DOHH2 (cell line): ENCODE data around the gene CRAMP1.

Source experiments
- H3F3A ChIP-seq: fragments of 200-600 bp; sonication (generic), shearing (Covaris generic); 2 replicates; pipeline ENCODE4 v1.6.0; 2016; ENCODE audit warnings: antibody characterized with exemption, mild to moderate bottlenecking; ENCODE audit not compliant: control insufficient read depth, insufficient read depth
- H3K27ac ChIP-seq: fragments of 200-600 bp; sonication (generic); 2 replicates; pipeline ENCODE4 v1.5.1; 2014; ENCODE audit warnings: low read depth, mild to moderate bottlenecking, low read length, moderate library complexity
- H3K27me3 ChIP-seq: fragments of 200-600 bp; sonication (generic); 2 replicates; pipeline ENCODE4 v1.6.1; 2014; ENCODE audit warnings: mild to moderate bottlenecking, low read length, mixed read lengths; ENCODE audit not compliant: control insufficient read depth
- H3K36me3 ChIP-seq: fragments of 200-600 bp; sonication (generic); 2 replicates; pipeline ENCODE4 v1.6.1; 2014; ENCODE audit warnings: mild to moderate bottlenecking, low read length, moderate library complexity, mixed read lengths; ENCODE audit not compliant: control insufficient read depth
- H3K4me1 ChIP-seq: fragments of 200-600 bp; sonication (generic); 2 replicates; pipeline ENCODE4 v1.6.1; 2014; ENCODE audit warnings: mild to moderate bottlenecking, low read length, mixed read lengths; ENCODE audit not compliant: control insufficient read depth
- H3K4me2 ChIP-seq: fragments of 200-600 bp; sonication (generic); 2 replicates; pipeline ENCODE4 v1.6.0; 2014; ENCODE audit warnings: mild to moderate bottlenecking, low read length, moderate library complexity
- H3K4me3 ChIP-seq: fragments of 200-600 bp; sonication (generic); 2 replicates; pipeline ENCODE4 v1.5.1; 2014; ENCODE audit warnings: mild to moderate bottlenecking, low read length, mixed read lengths
- H3K79me2 ChIP-seq: fragments of 200-600 bp; sonication (generic); 2 replicates; pipeline ENCODE4 v1.6.1; 2014; ENCODE audit warnings: mild to moderate bottlenecking, low read length, mixed read lengths; ENCODE audit not compliant: control insufficient read depth
- H3K9me2 ChIP-seq: fragments of 200-600 bp; sonication (generic); replicated peaks from 2 replicates; pipeline ENCODE4 v1.6.1; 2014; ENCODE audit warnings: mild to moderate bottlenecking, low read length, mixed read lengths; ENCODE audit not compliant: control insufficient read depth
- H3K9me3 ChIP-seq: fragments of 200-600 bp; sonication (generic); 2 replicates; pipeline ENCODE4 v1.6.1; 2014; ENCODE audit warnings: antibody characterized with exemption, low read length, mixed read lengths; ENCODE audit not compliant: control insufficient read depth, insufficient read depth
- H4K20me1 ChIP-seq: fragments of 200-600 bp; sonication (generic); 2 replicates; pipeline ENCODE4 v1.6.0; 2014; ENCODE audit warnings: low read depth, mild to moderate bottlenecking, antibody characterized with exemption, low read length, moderate library complexity; ENCODE audit not compliant: control insufficient read depth, insufficient read depth
- CTCF ChIP-seq: fragments of 200-600 bp; sonication (generic); IDR thresholded peaks from one replicate; pipeline ENCODE4 v1.5.1; 2014; ENCODE audit warnings: antibody characterized with exemption, mild to moderate bottlenecking, low read depth, low read length; ENCODE audit not compliant: poor library complexity, severe bottlenecking
- EZH2phosphoT487 ChIP-seq: fragments of 200-600 bp; sonication (generic); IDR thresholded peaks from 2 replicates; pipeline ENCODE4 v1.6.1; 2017; ENCODE audit warnings: borderline replicate concordance, mild to moderate bottlenecking, antibody characterized with exemption, low read length, moderate library complexity, mixed read lengths

The CRAMP1 gene

GRCh38 chr16:1620391-1620790 lies 8.2 kb downstream of the CRAMP1 start:
- peaks cover 84% of the 10 kb centered on the region for H3K36me3 ChIP-seq
- H4K20me1 ChIP-seq, result no peaks in the 10 kb centered on the region
- no peak overlapping the region for H3K4me3 ChIP-seq
- H3K9me2 ChIP-seq, result no peaks in the 10 kb centered on the region
- peaks cover 99% of the 10 kb centered on the region for H3K79me2 ChIP-seq
- H3K4me1 ChIP-seq, result peaks cover 8% of the 10 kb centered on the region
- H3K27me3 ChIP-seq, result no peaks in the 10 kb centered on the region
- TF ChIP-seq EZH2phosphoT487 (no peak), CTCF (no peak)
- H3F3A ChIP-seq, result no peaks in the 10 kb centered on the region
- H3K9me3 ChIP-seq, result no peaks in the 10 kb centered on the region
- no peak overlapping the region for H3K4me2 ChIP-seq
- H3K27ac ChIP-seq, result no peak overlapping the region

GRCh38 chr16:1621851-1622250 lies 9.7 kb downstream of the CRAMP1 start:
- Histone ChIP-seq H3K27ac (no peak overlapping the region), H3K79me2 (peaks cover 99% of the 10 kb centered on the region), H3K36me3 (peaks cover 88% of the 10 kb centered on the region), H3F3A (no peaks in the 10 kb centered on the region), H3K27me3 (no peaks in the 10 kb centered on the region), H3K9me3 (no peaks in the 10 kb centered on the region), H3K9me2 (no peaks in the 10 kb centered on the region), H4K20me1 (no peaks in the 10 kb centered on the region), H3K4me2 (no peak overlapping the region), H3K4me3 (no peak overlapping the region), H3K4me1 (no peaks in the 10 kb centered on the region)
- no peak for TF ChIP-seq EZH2phosphoT487
- TF ChIP-seq CTCF, result no peak

- H3K9me2 ChIP-seq, result no peaks in the 10 kb centered on the region
- H3K4me3 ChIP-seq, result no peak overlapping the region
- H3K4me1 ChIP-seq, result no peaks in the 10 kb centered on the region
- no peaks in the 10 kb centered on the region for H3K9me3 ChIP-seq
- no peak overlapping the region for H3K4me2 ChIP-seq
- no peaks in the 10 kb centered on the region for H3F3A ChIP-seq
- peaks cover 100% of the 10 kb centered on the region for H3K79me2 ChIP-seq
- peaks cover 81% of the 10 kb centered on the region for H3K36me3 ChIP-seq
- no peak for TF ChIP-seq EZH2phosphoT487
- TF ChIP-seq CTCF, result no peak
- H3K27me3 ChIP-seq, result no peaks in the 10 kb centered on the region
- no peak overlapping the region for H3K27ac ChIP-seq
- H4K20me1 ChIP-seq, result no peaks in the 10 kb centered on the region; the same call in 1 of the 2 replicates
Measured at GRCh38 chr16:1626327-1626726, 14.2 kb downstream of the CRAMP1 start.

- H3K4me3 ChIP-seq, result no peak overlapping the region
- no peak overlapping the region for H3K27ac ChIP-seq
- no peaks in the 10 kb centered on the region for H3K27me3 ChIP-seq
- no peaks in the 10 kb centered on the region; the same call in 1 of the 2 replicates for H4K20me1 ChIP-seq
- H3K9me3 ChIP-seq, result no peaks in the 10 kb centered on the region
- no peaks in the 10 kb centered on the region for H3K4me1 ChIP-seq
- no peaks in the 10 kb centered on the region for H3F3A ChIP-seq
- H3K4me2 ChIP-seq, result no peak overlapping the region
- H3K36me3 ChIP-seq, result peaks cover 82% of the 10 kb centered on the region
- H3K79me2 ChIP-seq, result peaks cover 100% of the 10 kb centered on the region
- no peak for TF ChIP-seq CTCF
- TF ChIP-seq EZH2phosphoT487, result no peak
- no peaks in the 10 kb centered on the region for H3K9me2 ChIP-seq
Measured at GRCh38 chr16:1626776-1627175, 14.6 kb downstream of the CRAMP1 start.
